Mononuclear cell (primary cell): Measurements from ENCODE around the gene ENTPD6. TPM values are rescaled to one million over a fixed set of nuclear protein-coding genes. Genes with fewer than 3 reads are reported as not detected.

ENCODE experiments used
- H3K27me3 ChIP-seq: 2 replicates; pipeline ENCODE4 v1.6.0; 2011; ENCODE audit warnings: low read length, control low read depth; ENCODE audit not compliant: insufficient read depth
- H3K4me1 ChIP-seq: 2 replicates; pipeline ENCODE4 v1.5.1; 2011; ENCODE audit warnings: mild to moderate bottlenecking, low read length, control low read depth; ENCODE audit not compliant: insufficient read depth
- H3K4me3 ChIP-seq: 2 replicates; pipeline ENCODE4 v1.5.1; 2011; ENCODE audit warnings: mild to moderate bottlenecking, low read length, moderate library complexity
- H3K9me3 ChIP-seq: 2 replicates; pipeline ENCODE4 v1.5.1; 2011; ENCODE audit warnings: low read depth, mild to moderate bottlenecking, control low read depth, low read length
- total RNA-seq: library from RNA; depleted of rRNA; stranded (reverse); fragments of >200 nt; gene quantifications from one replicate; pipeline ENCODE4 v1.2.3, GENCODE V29; 2012

The ENTPD6 gene
- total RNA-seq, 1 donor, result 30.6 TPM

DNA sequence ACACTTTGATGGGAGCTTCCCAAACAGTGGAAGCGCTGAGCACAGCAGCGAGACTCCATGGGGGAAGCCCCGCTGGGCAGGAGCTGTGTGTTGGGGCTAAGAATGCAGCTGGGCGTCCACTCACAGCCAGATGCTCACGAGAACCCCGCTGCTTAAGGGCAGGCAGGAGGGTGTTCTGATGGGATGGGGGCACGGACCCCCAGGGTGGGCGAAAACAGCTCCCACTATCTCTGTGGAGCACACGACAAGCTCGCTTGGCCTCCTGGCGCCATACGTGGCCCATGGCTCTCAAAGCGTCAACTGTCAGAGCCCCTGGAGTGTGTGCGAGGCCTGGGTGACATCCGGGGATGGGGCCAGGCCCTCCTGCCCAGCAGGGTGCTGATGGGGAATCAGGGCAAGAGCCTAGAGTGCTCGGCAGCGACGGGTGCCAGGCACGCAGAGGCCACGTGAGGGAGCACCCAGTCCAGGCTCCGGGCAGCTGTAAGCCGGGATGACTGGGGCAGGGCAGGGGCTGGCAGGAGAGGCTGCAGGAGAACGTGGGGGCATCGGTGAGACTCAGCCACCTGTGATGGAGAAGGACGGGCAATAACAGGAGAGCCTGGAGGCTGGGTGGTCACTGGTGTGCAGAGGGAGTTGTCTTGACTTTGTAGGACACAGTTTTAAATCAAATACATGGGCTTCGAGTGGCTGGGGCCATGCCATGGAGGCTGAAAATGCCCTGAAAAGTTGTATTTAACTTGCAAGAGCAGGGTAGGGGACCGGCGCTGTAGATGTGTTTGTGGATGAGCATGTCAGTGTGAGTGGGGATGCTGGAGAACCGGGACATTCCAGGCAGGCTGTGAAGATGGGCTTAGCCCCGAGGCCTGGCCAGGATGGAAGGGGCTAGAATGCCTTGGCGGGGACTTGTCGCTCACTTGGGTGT, 79.6 kb downstream of the ENTPD6 start:
- H3K4me3 ChIP-seq, result no peak overlapping the region
- no peaks in the 10 kb centered on the region for H3K4me1 ChIP-seq
- H3K9me3 ChIP-seq, result no peaks in the 10 kb centered on the region
- H3K27me3 ChIP-seq, result no peaks in the 10 kb centered on the region

DNA sequence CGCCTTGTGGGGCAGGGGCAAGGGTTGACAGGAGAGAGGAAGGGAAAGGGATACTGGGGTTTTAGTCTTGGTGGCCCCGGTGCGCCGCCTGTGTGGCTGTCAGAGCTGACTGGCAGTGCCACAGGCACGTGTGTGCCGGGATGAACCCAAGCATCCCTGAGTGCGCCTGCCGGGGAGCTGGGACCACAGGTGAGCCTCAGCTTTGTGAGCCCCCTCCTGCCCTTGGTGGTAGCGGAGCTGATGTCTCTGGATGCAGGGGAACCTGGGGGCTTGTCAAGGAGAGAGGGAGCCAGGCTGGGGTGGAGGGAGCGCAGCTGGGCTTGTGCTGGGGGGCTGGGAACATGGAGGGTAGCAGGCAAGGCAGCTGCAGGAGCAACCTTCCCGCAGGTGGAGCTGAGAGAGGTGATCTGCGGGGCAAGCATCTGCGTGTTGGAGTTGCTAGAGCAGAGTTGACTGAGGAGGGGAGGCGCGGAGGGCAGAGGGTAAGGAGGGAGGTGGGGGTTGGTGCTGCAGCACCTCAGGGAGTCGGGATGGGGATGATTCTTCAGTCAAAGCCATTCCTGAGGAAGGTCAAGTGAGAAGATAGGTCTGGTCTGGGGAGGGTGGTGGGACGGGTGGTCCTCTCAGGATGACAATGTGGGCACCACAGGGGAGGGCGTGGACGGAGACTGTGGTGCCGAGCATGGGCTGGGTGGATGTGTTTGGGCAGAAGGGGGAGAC, 80.5 kb downstream of the ENTPD6 start:
- Histone ChIP-seq H3K4me3 (no peak overlapping the region), H3K4me1 (no peaks in the 10 kb centered on the region), H3K9me3 (no peaks in the 10 kb centered on the region), H3K27me3 (no peaks in the 10 kb centered on the region)

Other genes starting within 250 kb of the ENTPD6 start
- gene CST7, start 246.4 kb upstream of the ENTPD6 start, total RNA-seq, result 48.1 TPM
- 34.2 TPM for gene APMAP, start 203.0 kb upstream of the ENTPD6 start, total RNA-seq
- gene ACSS1, start 137.6 kb upstream of the ENTPD6 start, total RNA-seq, result 8.0 TPM
- gene VSX1, start 113.6 kb upstream of the ENTPD6 start, total RNA-seq, result not detected
- gene PYGB, start 52.4 kb downstream of the ENTPD6 start, total RNA-seq, result 24.8 TPM
- 17.0 TPM for gene ABHD12, start 195.1 kb downstream of the ENTPD6 start, total RNA-seq
- gene GINS1, start 212.0 kb downstream of the ENTPD6 start, total RNA-seq, result 0.21 TPM